HG03571 (cell line): Measurements from ENCODE around the gene RNF41.

Experiments used
- ATAC-seq: cut with Tn5 transposase; IDR thresholded peaks from one replicate; pipeline ENCODE4 v1.9.1; 2021; ENCODE audit not compliant: unreplicated experiment

RNF41 gene

GRCh38 chr12:56244494-56244893 is 22.8 kb upstream of the RNF41 start:
- ATAC-seq: no peak

GRCh38 chr12:56243731-56244181 is 22.0 kb upstream of the RNF41 start:
- ATAC-seq: no peak

GRCh38 chr12:56242986-56243385 is 21.3 kb upstream of the RNF41 start:
- no peak for ATAC-seq

GRCh38 chr12:56241424-56242303 is 19.9 kb upstream of the RNF41 start:
- ATAC-seq: no peak

- no peak for ATAC-seq
These were observed 15.8 kb upstream of the RNF41 start for GRCh38 chr12:56237552-56237951.

GRCh38 chr12:56236985-56237384 is 15.3 kb upstream of the RNF41 start:
- no peak for ATAC-seq

GRCh38 chr12:56236091-56236490 is 14.4 kb upstream of the RNF41 start:
- no peak for ATAC-seq

GRCh38 chr12:56234746-56235436 is 13.2 kb upstream of the RNF41 start:
- ATAC-seq: no peak

GRCh38 chr12:56231184-56231582 is 9.5 kb upstream of the RNF41 start:
- no peak for ATAC-seq

- no peak for ATAC-seq
These were observed 8.9 kb upstream of the RNF41 start for GRCh38 chr12:56230432-56231183.

GRCh38 chr12:56229916-56230431 is 8.3 kb upstream of the RNF41 start, which contains the start of gene SLC39A5:
Gene SLC39A5, plus strand, starts transcription at chr12:56230051. Its CDS starts 1,224 bp downstream, at chr12:56231275.
- no peak for ATAC-seq

GRCh38 chr12:56229082-56229481 is 7.4 kb upstream of the RNF41 start:
- ATAC-seq: no peak

- ATAC-seq: no peak
These were observed 3.2 kb upstream of the RNF41 start for GRCh38 chr12:56224954-56225353.

GRCh38 chr12:56224102-56224701 is 2.5 kb upstream of the RNF41 start, which contains the start of gene NABP2:
Gene NABP2, plus strand, starts transcription at chr12:56224342. Its CDS starts 515 bp downstream, at chr12:56224857.
- peak; percentile 66 for ATAC-seq

GRCh38 chr12:56223571-56224101 is 1.9 kb upstream of the RNF41 start:
- ATAC-seq: no peak

- no peak for ATAC-seq
These were observed 791 bp upstream of the RNF41 start for GRCh38 chr12:56222531-56222895.

- ATAC-seq: no peak
These were observed 428 bp downstream of the RNF41 start for GRCh38 chr12:56221232-56221756.

GRCh38 chr12:56220611-56221231 is 1.0 kb downstream of the RNF41 start:
- no peak for ATAC-seq

- no peak for ATAC-seq
These were observed 1.9 kb downstream of the RNF41 start for GRCh38 chr12:56219840-56220239.

- no peak for ATAC-seq
These were observed 5.3 kb downstream of the RNF41 start for GRCh38 chr12:56216461-56216860.
